Lung (tissue), 12 donors: ENCODE results near the gene RPL18. TPM values are rescaled to one million over a fixed set of nuclear protein-coding genes. Genes with fewer than 3 reads are reported as not detected.

ENCODE experiments used
- ATAC-seq: fragments of 200-7000 bp; cut with Tn5 transposase; one replicate; pipeline ENCODE4 v1.9.1; 2020; ENCODE audit warnings: moderate number of reproducible peaks; ENCODE audit not compliant: insufficient read depth, low FRiP score
- DNase-seq, 3 donors: peaks; one replicate each; pipeline ENCODE4 v3.0.0-alpha.2; 2013 to 2017
- H3K27ac ChIP-seq, 2 donors: one replicate each; pipeline ENCODE4 v1.5.1; 2013; ENCODE audit warnings: mild to moderate bottlenecking in 2 of 2, moderate library complexity in 2 of 2, control low read depth in 1 of 2, inconsistent platforms in 1 of 2, low read depth in 1 of 2, low read length in 1 of 2
- H3K27me3 ChIP-seq, 3 donors: one replicate each; pipeline ENCODE4 v1.5.1; 2013; ENCODE audit warnings: low read length in 2 of 3; ENCODE audit not compliant: control insufficient read depth in 3 of 3, insufficient read depth in 3 of 3
- H3K36me3 ChIP-seq, 4 donors: one replicate each; pipeline ENCODE4 v1.5.1; 2013; ENCODE audit warnings: low read length in 4 of 4, mild to moderate bottlenecking in 1 of 4, moderate library complexity in 1 of 4; ENCODE audit not compliant: control insufficient read depth in 4 of 4, insufficient read depth in 4 of 4
- H3K4me1 ChIP-seq, 5 donors: one replicate each; pipeline ENCODE4 v1.5.1; 2013; ENCODE audit warnings: low read length in 5 of 5, mild to moderate bottlenecking in 2 of 5, moderate library complexity in 1 of 5; ENCODE audit not compliant: control insufficient read depth in 5 of 5, insufficient read depth in 5 of 5
- H3K4me3 ChIP-seq: one replicate; pipeline ENCODE4 v1.5.1; 2013; ENCODE audit warnings: mild to moderate bottlenecking, control low read depth, moderate library complexity
- H3K9ac ChIP-seq, 2 donors: one replicate each; pipeline ENCODE4 v1.5.1; 2013; ENCODE audit warnings: low read length in 2 of 2, control low read depth in 1 of 2; ENCODE audit not compliant: insufficient read depth in 1 of 2
- H3K9me3 ChIP-seq, 4 donors: one replicate each; pipeline ENCODE4 v1.5.1; 2013; ENCODE audit warnings: low read length in 3 of 4, mild to moderate bottlenecking in 1 of 4, moderate library complexity in 1 of 4; ENCODE audit not compliant: control insufficient read depth in 4 of 4, insufficient read depth in 3 of 4
- WGBS, 2 donors: extraction: QIAGEN DNeasy Blood & Tissue Kit; methylation state at CpG; one replicate each; pipeline ENCODE4 v1.1.7; 2013; 5-methylcytosine and 5-hydroxymethylcytosine counted together
- polyA plus RNA-seq, 2 donors: library from polyadenylated mRNA; stranded (reverse); fragments of 200-250 nt; gene quantifications; one replicate each; pipeline ENCODE4 v1.2.1, GENCODE V29; 2013
- total RNA-seq, 2 donors: library from RNA; depleted of rRNA in 1 of 2; stranded (reverse); fragments of >200 nt in 1 of 2; gene quantifications; one replicate each; pipeline ENCODE4 v1.2.1, GENCODE V29; 2014 to 2021
- TF ChIP-seq, protein P1 (sequence below): IDR thresholded peaks from 2 replicates; pipeline ENCODE4 v1.5.1; 2012; ENCODE audit warnings: mild to moderate bottlenecking; ENCODE audit errors: control extremely low read depth, extremely low read depth
- donor health status: control.
- donor health status: control.
- donor health status: Bipolar disorder and iron deficiency.
- donor health status: healthy.
- donor health status: DM: yes; HTN: yes; CAD: no.

The RPL18 gene
- total and polyA plus RNA-seq, 4 donors: 1,019 to 3,542 (median 1,407) TPM

- Histone ChIP-seq H3K4me3 (no peak overlapping the region), H3K9ac (no peak overlapping the region), H3K27ac (no peak overlapping the region), H3K4me1 (peaks cover 0 to 7% (median 0%) of the 10 kb centered on the region in 5 donors), H3K27me3 (no peaks in the 10 kb centered on the region), H3K9me3 (no peaks in the 10 kb centered on the region), H3K36me3 (no peaks in the 10 kb centered on the region)
- peak in 1 of 3 donors; percentile 20 for DNase-seq
- ATAC-seq: no peak
- TF ChIP-seq, protein P1, sequence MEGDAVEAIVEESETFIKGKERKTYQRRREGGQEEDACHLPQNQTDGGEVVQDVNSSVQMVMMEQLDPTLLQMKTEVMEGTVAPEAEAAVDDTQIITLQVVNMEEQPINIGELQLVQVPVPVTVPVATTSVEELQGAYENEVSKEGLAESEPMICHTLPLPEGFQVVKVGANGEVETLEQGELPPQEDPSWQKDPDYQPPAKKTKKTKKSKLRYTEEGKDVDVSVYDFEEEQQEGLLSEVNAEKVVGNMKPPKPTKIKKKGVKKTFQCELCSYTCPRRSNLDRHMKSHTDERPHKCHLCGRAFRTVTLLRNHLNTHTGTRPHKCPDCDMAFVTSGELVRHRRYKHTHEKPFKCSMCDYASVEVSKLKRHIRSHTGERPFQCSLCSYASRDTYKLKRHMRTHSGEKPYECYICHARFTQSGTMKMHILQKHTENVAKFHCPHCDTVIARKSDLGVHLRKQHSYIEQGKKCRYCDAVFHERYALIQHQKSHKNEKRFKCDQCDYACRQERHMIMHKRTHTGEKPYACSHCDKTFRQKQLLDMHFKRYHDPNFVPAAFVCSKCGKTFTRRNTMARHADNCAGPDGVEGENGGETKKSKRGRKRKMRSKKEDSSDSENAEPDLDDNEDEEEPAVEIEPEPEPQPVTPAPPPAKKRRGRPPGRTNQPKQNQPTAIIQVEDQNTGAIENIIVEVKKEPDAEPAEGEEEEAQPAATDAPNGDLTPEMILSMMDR: no peak
- 58 to 63% methylated on average over 16 of the region's 16 CpGs for WGBS, 2 donors
Observed at GRCh38 chr19:48656840-48657474, 38.0 kb upstream of the RPL18 start.

- Histone ChIP-seq H3K9ac (no peak overlapping the region), H3K27ac (no peak overlapping the region), H3K9me3 (no peaks in the 10 kb centered on the region), H3K36me3 (no peaks in the 10 kb centered on the region), H3K27me3 (no peaks in the 10 kb centered on the region), H3K4me1 (peaks cover 0 to 6% (median 0%) of the 10 kb centered on the region in 5 donors), H3K4me3 (no peak overlapping the region)
- no peak for ATAC-seq
- WGBS, 2 donors: 48 to 53% methylated on average over 11 of the region's 11 CpGs
- DNase-seq: peak; percentile 4 to 41 (median 37)
- TF ChIP-seq, protein P1: no peak
Observed at GRCh38 chr19:48654299-48655059, 35.5 kb upstream of the RPL18 start.

- H3K36me3 ChIP-seq: no peaks in the 10 kb centered on the region
- TF ChIP-seq, protein P1: no peak
- H3K27ac ChIP-seq: no peak overlapping the region
- H3K27me3 ChIP-seq: no peaks in the 10 kb centered on the region
- ATAC-seq (no peak), DNase-seq (no peak)
- peaks cover 0 to 6% (median 0%) of the 10 kb centered on the region in 5 donors for H3K4me1 ChIP-seq
- H3K4me3 ChIP-seq: no peak overlapping the region
- 67 to 82% methylated on average over 5 of the region's 5 CpGs for WGBS, 2 donors
- H3K9me3 ChIP-seq: no peaks in the 10 kb centered on the region
- H3K9ac ChIP-seq: no peak overlapping the region
Observed at GRCh38 chr19:48651683-48652048, 32.7 kb upstream of the RPL18 start.
